NB4 (cell line): ENCODE data around the gene DRAXIN.

Experiments
- CTCF ChIP-seq: IDR thresholded peaks from one replicate; pipeline ENCODE4 v1.5.1; 2012; ENCODE audit warnings: low read depth, low read length
- MYC ChIP-seq: IDR thresholded peaks from 2 replicates; pipeline ENCODE4 v1.6.1; 2011; ENCODE audit warnings: low read depth, low read length

- TF ChIP-seq CTCF, result no peak
- no peak for TF ChIP-seq MYC
These were observed 42.3 kb upstream of the DRAXIN start for GRCh38 chr1:11649237-11649623.
